Measurements from ENCODE around the gene NRTN. TPM values are rescaled to one million over a fixed set of nuclear protein-coding genes. Genes with fewer than 3 reads are reported as not detected.
A peak's percentile ranks its signal among the peaks of the same experiment; 100 is the strongest.
"Not testable (repeated sequence)": the region's sequence is repeated elsewhere in the genome, so short reads cannot be mapped to it uniquely, and the experiment has no call there.

Gene NRTN
- total RNA-seq, 1 experiment from 2014 or later, result 3.9 TPM

DNA sequence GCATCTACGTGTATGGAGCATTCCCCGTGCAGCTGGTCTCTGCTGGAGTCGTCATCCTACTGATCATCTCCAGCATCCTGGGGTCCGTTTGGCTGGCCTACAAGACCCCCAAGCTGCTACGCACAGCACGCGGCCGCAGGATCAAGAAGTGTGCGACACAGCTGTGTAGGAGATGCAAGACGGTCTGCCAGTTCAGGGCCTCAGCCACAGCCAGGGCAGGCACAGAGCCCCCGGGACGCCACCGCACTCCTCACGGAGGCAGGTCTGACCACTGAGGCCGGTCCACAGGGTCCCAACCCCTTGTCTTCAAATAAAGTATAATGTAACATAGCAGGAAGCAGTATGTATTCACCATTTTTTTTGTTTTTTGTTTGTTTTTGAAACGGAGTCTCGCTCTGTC is 26.5 kb upstream of the NRTN start:
- H3F3A ChIP-seq (ENCODE audit: low read length, unreplicated experiment), result no peaks in the 10 kb centered on the region
- CTCF ChIA-PET, result interaction anchor here (0.6 kb wide), 1 partner anchor 26 kb away, joined by 9 read pairs; no protein-coding TSS in a partner anchor
- no peak overlapping the region for H3K9ac ChIP-seq (ENCODE audit: low read length)
- no peaks in the 10 kb centered on the region for H4K20me1 ChIP-seq (ENCODE audit: low read length)
- intact Hi-C loops (cut with micrococcal nuclease), result no loop called here
- no peaks in the 10 kb centered on the region for H3K9me2 ChIP-seq (replicated peaks; ENCODE audit: low read length)
- H2AFZ ChIP-seq (ENCODE audit: low read length), result no peak overlapping the region
- H3K79me2 ChIP-seq (ENCODE audit: low read length), result no peaks in the 10 kb centered on the region
- TF ChIP-seq EZH2phosphoT487 (IDR thresholded peaks at IDR 0.05; ENCODE audit: borderline replicate concordance, low read length) (no peak), EZH2 (IDR thresholded peaks at IDR 0.05; ENCODE audit: low read length, unreplicated experiment) (no peak)
- TF ChIP-seq, protein P1, sequence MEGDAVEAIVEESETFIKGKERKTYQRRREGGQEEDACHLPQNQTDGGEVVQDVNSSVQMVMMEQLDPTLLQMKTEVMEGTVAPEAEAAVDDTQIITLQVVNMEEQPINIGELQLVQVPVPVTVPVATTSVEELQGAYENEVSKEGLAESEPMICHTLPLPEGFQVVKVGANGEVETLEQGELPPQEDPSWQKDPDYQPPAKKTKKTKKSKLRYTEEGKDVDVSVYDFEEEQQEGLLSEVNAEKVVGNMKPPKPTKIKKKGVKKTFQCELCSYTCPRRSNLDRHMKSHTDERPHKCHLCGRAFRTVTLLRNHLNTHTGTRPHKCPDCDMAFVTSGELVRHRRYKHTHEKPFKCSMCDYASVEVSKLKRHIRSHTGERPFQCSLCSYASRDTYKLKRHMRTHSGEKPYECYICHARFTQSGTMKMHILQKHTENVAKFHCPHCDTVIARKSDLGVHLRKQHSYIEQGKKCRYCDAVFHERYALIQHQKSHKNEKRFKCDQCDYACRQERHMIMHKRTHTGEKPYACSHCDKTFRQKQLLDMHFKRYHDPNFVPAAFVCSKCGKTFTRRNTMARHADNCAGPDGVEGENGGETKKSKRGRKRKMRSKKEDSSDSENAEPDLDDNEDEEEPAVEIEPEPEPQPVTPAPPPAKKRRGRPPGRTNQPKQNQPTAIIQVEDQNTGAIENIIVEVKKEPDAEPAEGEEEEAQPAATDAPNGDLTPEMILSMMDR (conservative IDR thresholded peaks at IDR 0.05; ENCODE audit: low read depth, low read length), result no peak
- no peaks in the 10 kb centered on the region for H3K9me3 ChIP-seq (ENCODE audit: low read length)
- no peak overlapping the region for H3K4me3 ChIP-seq (ENCODE audit: low read length)
- no peaks in the 10 kb centered on the region for H3K36me3 ChIP-seq (ENCODE audit: low read depth, low read length)
- no peak overlapping the region for H3K4me2 ChIP-seq (ENCODE audit: low read length)
- H3K27ac ChIP-seq (ENCODE audit: low read length), result no peak overlapping the region
- DNase-seq, result no peak
- H3K27me3 ChIP-seq (ENCODE audit: low read length), result no peaks in the 10 kb centered on the region
- no peak for ATAC-seq
- POLR2A ChIA-PET (ENCODE audit: unreplicated experiment), result no interaction called here
- H3K4me1 ChIP-seq (ENCODE audit: insufficient read depth, low read length), result no peaks in the 10 kb centered on the region
- no TSS peak for BruUV-seq (replicated peaks)

DNA sequence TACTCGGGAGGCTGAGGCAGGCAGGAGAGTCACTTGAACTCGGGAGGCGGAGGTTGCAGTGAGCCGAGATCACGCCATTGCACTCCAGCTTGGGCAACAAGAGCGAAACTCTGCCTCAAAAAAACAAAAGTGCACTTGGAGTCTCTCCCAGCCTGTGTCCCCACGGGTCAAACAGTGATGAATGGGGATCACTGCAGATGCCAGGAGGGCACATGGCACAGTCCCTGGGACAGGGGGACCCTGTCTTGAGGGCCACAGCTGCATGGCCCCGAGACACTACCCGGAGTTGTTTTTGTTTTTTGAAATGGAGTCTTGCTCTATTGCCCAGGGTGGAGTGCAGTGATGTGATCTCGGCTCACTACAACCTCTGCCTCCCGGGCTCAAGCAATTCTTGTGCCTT is 24.0 kb upstream of the NRTN start:
- H3K4me1 ChIP-seq (ENCODE audit: insufficient read depth, low read length); H3K9ac ChIP-seq (ENCODE audit: low read length); CTCF ChIA-PET; H4K20me1 ChIP-seq (ENCODE audit: low read length); H2AFZ ChIP-seq (ENCODE audit: low read length); ATAC-seq; H3F3A ChIP-seq (ENCODE audit: low read length, unreplicated experiment); H3K36me3 ChIP-seq (ENCODE audit: low read depth, low read length); H3K9me2 ChIP-seq (replicated peaks; ENCODE audit: low read length); H3K9me3 ChIP-seq (ENCODE audit: low read length); H3K4me2 ChIP-seq (ENCODE audit: low read length); DNase-seq; BruUV-seq (replicated peaks); H3K27me3 ChIP-seq (ENCODE audit: low read length); intact Hi-C loops (cut with micrococcal nuclease); H3K4me3 ChIP-seq (ENCODE audit: low read length); H3K79me2 ChIP-seq (ENCODE audit: low read length); H3K27ac ChIP-seq (ENCODE audit: low read length): not testable (repeated sequence)
- POLR2A ChIA-PET (ENCODE audit: unreplicated experiment), result interaction anchor here (0.6 kb wide), 1 partner anchor 377 kb away, joined by 10 read pairs; no protein-coding TSS in a partner anchor

DNA sequence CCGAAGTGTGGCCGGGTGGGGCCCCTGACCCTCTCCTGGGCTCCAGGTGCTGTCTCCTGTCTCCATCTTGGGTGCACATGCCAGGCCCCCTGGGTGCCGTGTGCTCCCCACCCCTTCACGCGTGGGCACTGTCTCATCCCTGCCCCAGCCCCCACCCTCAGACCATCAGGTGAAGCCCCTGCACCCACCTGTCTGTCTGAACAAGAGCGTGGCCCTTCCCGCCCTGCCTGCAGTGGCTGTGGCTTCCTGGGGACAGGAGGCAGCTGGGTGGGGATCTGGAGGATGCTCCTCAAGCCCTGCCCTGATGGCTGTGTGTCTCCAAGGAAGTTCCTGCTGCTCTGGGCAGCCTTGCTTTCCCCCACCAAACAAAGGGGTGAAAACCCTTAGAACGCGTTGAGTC is 22.5 kb upstream of the NRTN start:
- DNase-seq, result no peak
- TF ChIP-seq EZH2 (IDR thresholded peaks at IDR 0.05; ENCODE audit: low read length, unreplicated experiment) (no peak), EZH2phosphoT487 (IDR thresholded peaks at IDR 0.05; ENCODE audit: borderline replicate concordance, low read length) (no peak)
- TF ChIP-seq, protein P1 (conservative IDR thresholded peaks at IDR 0.05; ENCODE audit: low read depth, low read length), result no peak
- Histone ChIP-seq H3K79me2 (ENCODE audit: low read length) (no peaks in the 10 kb centered on the region), H3K4me1 (ENCODE audit: insufficient read depth, low read length) (no peaks in the 10 kb centered on the region), H3K9me3 (ENCODE audit: low read length) (no peaks in the 10 kb centered on the region), H3K27ac (ENCODE audit: low read length) (no peak overlapping the region), H3K4me3 (ENCODE audit: low read length) (no peak overlapping the region), H3K27me3 (ENCODE audit: low read length) (no peaks in the 10 kb centered on the region), H3K36me3 (ENCODE audit: low read depth, low read length) (peaks cover 19% of the 10 kb centered on the region), H3K4me2 (ENCODE audit: low read length) (no peak overlapping the region), H3K9ac (ENCODE audit: low read length) (no peak overlapping the region), H3F3A (ENCODE audit: low read length, unreplicated experiment) (no peaks in the 10 kb centered on the region), H3K9me2 (replicated peaks; ENCODE audit: low read length) (no peaks in the 10 kb centered on the region), H2AFZ (ENCODE audit: low read length) (no peak overlapping the region), H4K20me1 (ENCODE audit: low read length) (no peaks in the 10 kb centered on the region)
- intact Hi-C loops (cut with micrococcal nuclease), result no loop called here
- no TSS peak for BruUV-seq (replicated peaks)
- peak; percentile 8; the same call in 1 of the 2 replicates for ATAC-seq
- POLR2A ChIA-PET (ENCODE audit: unreplicated experiment), result no interaction called here
- CTCF ChIA-PET, result interaction anchor here (0.6 kb wide), 1 partner anchor 21 kb away, joined by 3 read pairs; no protein-coding TSS in a partner anchor
